Measurements from ENCODE around the gene PDCD10.

The PDCD10 gene

GRCh38 chr3:167709690-167710089 lies 25.0 kb downstream of the PDCD10 start:
- POLR2A ChIA-PET: interaction anchor here (0.6 kb wide), 1 partner anchor 192 kb away, joined by 7 read pairs; no protein-coding TSS in a partner anchor

GRCh38 chr3:167705840-167706239 lies 28.9 kb downstream of the PDCD10 start:
- POLR2A ChIA-PET: no interaction called here
- CTCF ChIA-PET: interaction anchor here (0.6 to 1.5 kb wide), 2 partner anchors 21 to 292 kb away, joined by 3 read pairs; no protein-coding TSS in a partner anchor
- Histone ChIP-seq H3K4me1 (ENCODE audit: control insufficient read depth, insufficient read depth, low read length) (no peaks in the 10 kb centered on the region), H3K4me3 (ENCODE audit: low read depth, low read length) (no peak overlapping the region), H3K36me3 (ENCODE audit: control insufficient read depth in 2 of 2, insufficient read depth in 1 of 2, low read length in 2 of 2) (peaks cover 0 to 28% of the 10 kb centered on the region in 2 experiments; a peak in 1 of 3 replicates), H3K9me3 (ENCODE audit: control insufficient read depth, insufficient read depth, low read depth, low read length) (no peaks in the 10 kb centered on the region), H3K27ac (ENCODE audit: extremely low read depth, low read depth, low read length) (no peak overlapping the region)
- TF ChIP-seq ZNF416 (tag by site-specific recombination; IDR thresholded peaks at IDR 0.05) (no peak), ZBTB20 (tag by site-specific recombination; IDR thresholded peaks at IDR 0.05) (no peak)

More at GRCh38 chr3:167709690-167710089, 25.0 kb downstream of the PDCD10 start:
- H3K4me1 ChIP-seq (ENCODE audit: control insufficient read depth, insufficient read depth, low read length): no peaks in the 10 kb centered on the region
- H3K4me3 ChIP-seq (ENCODE audit: low read depth, low read length): no peak overlapping the region
- H3K27ac ChIP-seq (ENCODE audit: extremely low read depth, low read depth, low read length): no peak overlapping the region
- CTCF ChIA-PET: interaction anchor here (1.1 kb wide), 1 partner anchor 24 kb away, joined by 5 read pairs; no protein-coding TSS in a partner anchor
- no peaks in the 10 kb centered on the region for H3K9me3 ChIP-seq (ENCODE audit: control insufficient read depth, insufficient read depth, low read depth, low read length)
- peaks cover 0 to 34% of the 10 kb centered on the region in 2 experiments; a peak in 1 of 3 replicates for H3K36me3 ChIP-seq (ENCODE audit: control insufficient read depth in 2 of 2, insufficient read depth in 1 of 2, low read length in 2 of 2)
- TF ChIP-seq SCRT2 (tag by site-specific recombination; IDR thresholded peaks at IDR 0.05) (peak; percentile 75), ZNF391 (tag by site-specific recombination; IDR thresholded peaks at IDR 0.05; ENCODE audit: borderline replicate concordance, low read depth) (no peak)

GRCh38 chr3:167700926-167701325 lies 33.8 kb downstream of the PDCD10 start:
- TF ChIP-seq ZNF121 (tag by site-specific recombination; IDR thresholded peaks at IDR 0.05): no peak
- TF ChIP-seq ZNF416 (tag by site-specific recombination; IDR thresholded peaks at IDR 0.05): no peak
- TF ChIP-seq KLF10 (tag by site-specific recombination; IDR thresholded peaks at IDR 0.05): no peak
- TF ChIP-seq ZNF571 (tag by site-specific recombination; IDR thresholded peaks at IDR 0.05): no peak
- no peak for TF ChIP-seq ZNF529 (tag by site-specific recombination; IDR thresholded peaks at IDR 0.05; ENCODE audit: insufficient replicate concordance)
- POLR2A ChIA-PET: no interaction called here

GRCh38 chr3:167700046-167700445 lies 34.6 kb downstream of the PDCD10 start:
- no peaks in the 10 kb centered on the region for H3K9me3 ChIP-seq (ENCODE audit: control insufficient read depth, insufficient read depth, low read depth, low read length)
- H3K27ac ChIP-seq (ENCODE audit: extremely low read depth, low read depth, low read length): no peak overlapping the region
- no peak overlapping the region for H3K4me3 ChIP-seq (ENCODE audit: low read depth, low read length)
- CTCF ChIA-PET: no interaction called here
- POLR2A ChIA-PET: no interaction called here
- no peak for TF ChIP-seq EGR2 (tag by site-specific recombination; IDR thresholded peaks at IDR 0.05; ENCODE audit: low read depth)
- TF ChIP-seq ZNF280C (tag by site-specific recombination; IDR thresholded peaks at IDR 0.05): no peak
- no peak for TF ChIP-seq GLIS1 (tag by site-specific recombination; IDR thresholded peaks at IDR 0.05)
- TF ChIP-seq ZBTB1 (tag by site-specific recombination; IDR thresholded peaks at IDR 0.05): no peak
- H3K36me3 ChIP-seq (ENCODE audit: control insufficient read depth in 2 of 2, insufficient read depth in 1 of 2, low read length in 2 of 2): peaks cover 0 to 16% of the 10 kb centered on the region in 2 experiments; a peak in 1 of 3 replicates
- H3K4me1 ChIP-seq (ENCODE audit: control insufficient read depth, insufficient read depth, low read length): no peaks in the 10 kb centered on the region

More at GRCh38 chr3:167700926-167701325, 33.8 kb downstream of the PDCD10 start:
- Histone ChIP-seq H3K9me3 (ENCODE audit: control insufficient read depth, insufficient read depth, low read depth, low read length) (no peaks in the 10 kb centered on the region), H3K4me3 (ENCODE audit: low read depth, low read length) (no peak overlapping the region), H3K4me1 (ENCODE audit: control insufficient read depth, insufficient read depth, low read length) (no peaks in the 10 kb centered on the region), H3K36me3 (ENCODE audit: control insufficient read depth in 2 of 2, insufficient read depth in 1 of 2, low read length in 2 of 2) (peaks cover 0 to 10% of the 10 kb centered on the region in 2 experiments; a peak in 1 of 3 replicates), H3K27ac (ENCODE audit: extremely low read depth, low read depth, low read length) (no peak overlapping the region)
- CTCF ChIA-PET: interaction anchor here (1.3 kb wide), 1 partner anchor 321 kb away, joined by 4 read pairs; the partner anchor contains the start of gene ZBBX

- no peaks in the 10 kb centered on the region for H3K9me3 ChIP-seq (ENCODE audit: control insufficient read depth, insufficient read depth, low read depth, low read length)
- ChIA-PET POLR2A (no interaction called here), CTCF (interaction anchor here (0.6 to 1.1 kb wide), 2 partner anchors 9 to 1153 kb away, joined by 3 to 7 read pairs; no protein-coding TSS in a partner anchor)
- peaks cover 0 to 30% of the 10 kb centered on the region in 2 experiments; a peak in 2 of 3 replicates for H3K36me3 ChIP-seq (ENCODE audit: control insufficient read depth in 2 of 2, insufficient read depth in 1 of 2, low read length in 2 of 2)
- no peak overlapping the region for H3K27ac ChIP-seq (ENCODE audit: extremely low read depth, low read depth, low read length)
- no peak overlapping the region for H3K4me3 ChIP-seq (ENCODE audit: low read depth, low read length)
- no peaks in the 10 kb centered on the region for H3K4me1 ChIP-seq (ENCODE audit: control insufficient read depth, insufficient read depth, low read length)
- no peak for TF ChIP-seq ZNF16 (tag by site-specific recombination; IDR thresholded peaks at IDR 0.05; ENCODE audit: low read depth)
These were observed 40.6 kb downstream of the PDCD10 start for GRCh38 chr3:167694121-167694520.
